ENCODE measurements around the gene NUCKS1. TPM values are rescaled to one million over a fixed set of nuclear protein-coding genes. Genes with fewer than 3 reads are reported as not detected.

The NUCKS1 gene
- total RNA-seq, 2 donors from 2014 or later, result 80.6 to 116 TPM

GRCh38 chr1:205676002-205676401 lies 74.0 kb downstream of the NUCKS1 start:
- peak overlapping the region in 1 of 2 donors; percentile 19 for H3K27ac ChIP-seq
- no peaks in the 10 kb centered on the region for H3K27me3 ChIP-seq (replicated peaks; ENCODE audit: insufficient read depth)
- DNase-seq (ENCODE audit: low spot score) (no peak), ATAC-seq (ENCODE audit: insufficient number of reproducible peaks, low FRiP score, low read depth) (no peak)
- H3K36me3 ChIP-seq, result no peaks in the 10 kb centered on the region
- H3K4me3 ChIP-seq, result no peak overlapping the region
- peaks cover 18 to 67% of the 10 kb centered on the region in 2 donors for H3K4me1 ChIP-seq (ENCODE audit: control insufficient read depth in 1 of 2, low read depth in 2 of 2)
- no peaks in the 10 kb centered on the region for H3K9me3 ChIP-seq
- TF ChIP-seq, protein P1, sequence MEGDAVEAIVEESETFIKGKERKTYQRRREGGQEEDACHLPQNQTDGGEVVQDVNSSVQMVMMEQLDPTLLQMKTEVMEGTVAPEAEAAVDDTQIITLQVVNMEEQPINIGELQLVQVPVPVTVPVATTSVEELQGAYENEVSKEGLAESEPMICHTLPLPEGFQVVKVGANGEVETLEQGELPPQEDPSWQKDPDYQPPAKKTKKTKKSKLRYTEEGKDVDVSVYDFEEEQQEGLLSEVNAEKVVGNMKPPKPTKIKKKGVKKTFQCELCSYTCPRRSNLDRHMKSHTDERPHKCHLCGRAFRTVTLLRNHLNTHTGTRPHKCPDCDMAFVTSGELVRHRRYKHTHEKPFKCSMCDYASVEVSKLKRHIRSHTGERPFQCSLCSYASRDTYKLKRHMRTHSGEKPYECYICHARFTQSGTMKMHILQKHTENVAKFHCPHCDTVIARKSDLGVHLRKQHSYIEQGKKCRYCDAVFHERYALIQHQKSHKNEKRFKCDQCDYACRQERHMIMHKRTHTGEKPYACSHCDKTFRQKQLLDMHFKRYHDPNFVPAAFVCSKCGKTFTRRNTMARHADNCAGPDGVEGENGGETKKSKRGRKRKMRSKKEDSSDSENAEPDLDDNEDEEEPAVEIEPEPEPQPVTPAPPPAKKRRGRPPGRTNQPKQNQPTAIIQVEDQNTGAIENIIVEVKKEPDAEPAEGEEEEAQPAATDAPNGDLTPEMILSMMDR (IDR thresholded peaks at IDR 0.05), result no peak

- TF ChIP-seq, protein P1 (IDR thresholded peaks at IDR 0.05), result no peak
- ATAC-seq (ENCODE audit: insufficient number of reproducible peaks, low FRiP score, low read depth) (no peak), DNase-seq (ENCODE audit: low spot score) (no peak)
- H3K27me3 ChIP-seq (replicated peaks; ENCODE audit: insufficient read depth), result no peaks in the 10 kb centered on the region
- no peak overlapping the region for H3K4me3 ChIP-seq
- H3K36me3 ChIP-seq, result no peaks in the 10 kb centered on the region
- peak overlapping the region in 1 of 2 donors; percentile 19 for H3K27ac ChIP-seq
- no peaks in the 10 kb centered on the region for H3K9me3 ChIP-seq
- H3K4me1 ChIP-seq (ENCODE audit: control insufficient read depth in 1 of 2, low read depth in 2 of 2), result peaks cover 18 to 72% of the 10 kb centered on the region in 2 donors
Measured at GRCh38 chr1:205675247-205675646, 74.7 kb downstream of the NUCKS1 start.

GRCh38 chr1:205672970-205673369 lies 77.0 kb downstream of the NUCKS1 start:
- Histone ChIP-seq H3K4me3 (no peak overlapping the region), H3K27ac (peak overlapping the region; percentile 66 to 72), H3K27me3 (replicated peaks; ENCODE audit: insufficient read depth) (no peaks in the 10 kb centered on the region), H3K4me1 (ENCODE audit: control insufficient read depth in 1 of 2, low read depth in 2 of 2) (peaks cover 5 to 75% of the 10 kb centered on the region in 2 donors), H3K9me3 (no peaks in the 10 kb centered on the region), H3K36me3 (no peaks in the 10 kb centered on the region)
- TF ChIP-seq, protein P1 (IDR thresholded peaks at IDR 0.05), result no peak
- DNase-seq (ENCODE audit: low spot score) (no peak), ATAC-seq (ENCODE audit: insufficient number of reproducible peaks, low FRiP score, low read depth) (no peak)

DNA sequence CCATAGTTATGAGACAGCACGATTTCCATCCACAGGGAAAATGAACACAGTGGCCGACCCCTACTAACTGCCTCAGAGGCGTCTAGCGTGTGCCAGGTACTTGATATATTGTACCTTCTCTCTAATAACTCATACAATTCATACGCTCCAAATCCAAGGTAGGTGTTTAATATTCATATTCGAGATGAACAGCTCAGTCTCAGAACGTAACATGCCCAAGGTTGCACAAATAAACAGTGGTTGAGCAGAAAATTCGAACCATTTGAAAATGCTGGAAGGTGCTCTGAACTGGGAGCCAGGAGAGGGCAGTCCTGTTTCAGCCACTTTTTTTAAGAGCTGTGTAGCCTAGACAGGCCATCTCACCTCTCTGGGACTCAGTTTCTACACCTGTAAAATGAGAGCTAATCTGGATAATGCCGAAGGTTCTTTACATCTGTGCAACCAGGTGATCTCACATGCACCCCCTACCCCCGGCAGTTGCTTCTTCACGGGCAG lies 77.5 kb downstream of the NUCKS1 start:
- ATAC-seq (ENCODE audit: insufficient number of reproducible peaks, low FRiP score, low read depth), result no peak
- TF ChIP-seq, protein P1 (IDR thresholded peaks at IDR 0.05), result no peak
- no peaks in the 10 kb centered on the region for H3K27me3 ChIP-seq (replicated peaks; ENCODE audit: insufficient read depth)
- peak overlapping the region; percentile 66 to 72 for H3K27ac ChIP-seq
- H3K36me3 ChIP-seq, result no peaks in the 10 kb centered on the region
- no peak overlapping the region for H3K4me3 ChIP-seq
- H3K9me3 ChIP-seq, result no peaks in the 10 kb centered on the region
- no peak for DNase-seq (ENCODE audit: low spot score)
- peaks cover 5 to 72% of the 10 kb centered on the region in 2 donors for H3K4me1 ChIP-seq (ENCODE audit: control insufficient read depth in 1 of 2, low read depth in 2 of 2)

GRCh38 chr1:205670611-205671430 lies 79.2 kb downstream of the NUCKS1 start:
- no peak overlapping the region for H3K4me3 ChIP-seq
- H3K4me1 ChIP-seq (ENCODE audit: control insufficient read depth in 1 of 2, low read depth in 2 of 2), result peaks cover 0 to 57% of the 10 kb centered on the region in 2 donors
- no peak for DNase-seq (ENCODE audit: low spot score)
- no peak overlapping the region for H3K27ac ChIP-seq
- no peaks in the 10 kb centered on the region for H3K9me3 ChIP-seq
- H3K27me3 ChIP-seq (replicated peaks; ENCODE audit: insufficient read depth), result no peaks in the 10 kb centered on the region
- no peaks in the 10 kb centered on the region for H3K36me3 ChIP-seq
- TF ChIP-seq, protein P1 (IDR thresholded peaks at IDR 0.05), result no peak
- no peak for ATAC-seq (ENCODE audit: insufficient number of reproducible peaks, low FRiP score, low read depth)

Measured in thoracic aorta (tissue), 2 donors.